Measurements from ENCODE around the gene MACROD2.

The MACROD2 gene

GRCh38 chr20:14062786-14063185 is 67.5 kb downstream of the MACROD2 start:
- no peak for DNase-seq (ENCODE audit: low read depth, low spot score)

- no peak for DNase-seq (ENCODE audit: low read depth, low spot score)
Measured at GRCh38 chr20:14064333-14064732, 69.0 kb downstream of the MACROD2 start.

GRCh38 chr20:14064921-14065320 is 69.6 kb downstream of the MACROD2 start:
- DNase-seq (ENCODE audit: low read depth, low spot score), result no peak

GRCh38 chr20:14065774-14066173 is 70.5 kb downstream of the MACROD2 start:
- no peak for DNase-seq (ENCODE audit: low read depth, low spot score)

- no peak for DNase-seq (ENCODE audit: low read depth, low spot score)
Measured at GRCh38 chr20:14067603-14068002, 72.3 kb downstream of the MACROD2 start.

- no peak for DNase-seq (ENCODE audit: low read depth, low spot score)
Measured at GRCh38 chr20:14069796-14070195, 74.5 kb downstream of the MACROD2 start.

- DNase-seq (ENCODE audit: low read depth, low spot score), result no peak
Measured at GRCh38 chr20:14093652-14094051, 98.3 kb downstream of the MACROD2 start.

- no peak for DNase-seq (ENCODE audit: low read depth, low spot score)
Measured at GRCh38 chr20:14098261-14098660, 102.9 kb downstream of the MACROD2 start.

- DNase-seq (ENCODE audit: low read depth, low spot score), result no peak
Measured at GRCh38 chr20:14113416-14113815, 118.1 kb downstream of the MACROD2 start.

GRCh38 chr20:14114065-14114704 is 118.9 kb downstream of the MACROD2 start:
- DNase-seq (ENCODE audit: low read depth, low spot score), result no peak

- DNase-seq (ENCODE audit: low read depth, low spot score), result no peak
Measured at GRCh38 chr20:14116037-14116436, 120.7 kb downstream of the MACROD2 start.

GRCh38 chr20:14117768-14118167 is 122.5 kb downstream of the MACROD2 start:
- DNase-seq (ENCODE audit: low read depth, low spot score), result no peak

GRCh38 chr20:14126856-14127255 is 131.5 kb downstream of the MACROD2 start:
- DNase-seq (ENCODE audit: low read depth, low spot score), result no peak

- no peak for DNase-seq (ENCODE audit: low read depth, low spot score)
Measured at GRCh38 chr20:14127514-14128223, 132.4 kb downstream of the MACROD2 start.

GRCh38 chr20:14134004-14134403 is 138.7 kb downstream of the MACROD2 start:
- no peak for DNase-seq (ENCODE audit: low read depth, low spot score)

- no peak for DNase-seq (ENCODE audit: low read depth, low spot score)
Measured at GRCh38 chr20:14142171-14142570, 146.9 kb downstream of the MACROD2 start.

- DNase-seq (ENCODE audit: low read depth, low spot score), result no peak
Measured at GRCh38 chr20:14142964-14143627, 147.8 kb downstream of the MACROD2 start.

GRCh38 chr20:14148042-14148441 is 152.7 kb downstream of the MACROD2 start:
- no peak for DNase-seq (ENCODE audit: low read depth, low spot score)

GRCh38 chr20:14155361-14155760 is 160.0 kb downstream of the MACROD2 start:
- DNase-seq (ENCODE audit: low read depth, low spot score), result no peak

- no peak for DNase-seq (ENCODE audit: low read depth, low spot score)
Measured at GRCh38 chr20:14178528-14178927, 183.2 kb downstream of the MACROD2 start.

GRCh38 chr20:14178952-14179351 is 183.6 kb downstream of the MACROD2 start:
- DNase-seq (ENCODE audit: low read depth, low spot score), result no peak

GRCh38 chr20:14189794-14190402 is 194.6 kb downstream of the MACROD2 start:
- DNase-seq (ENCODE audit: low read depth, low spot score), result no peak
